Epidermal melanocyte (primary cell): ENCODE data around the gene ARMH1.
"Not testable (repeated sequence)": the region's sequence is repeated elsewhere in the genome, so short reads cannot be mapped to it uniquely, and the experiment has no call there.

ENCODE experiments used
- DNase-seq: peaks from one replicate; pipeline ENCODE4 v3.0.0; 2011; ENCODE audit warnings: low spot score; ENCODE audit not compliant: insufficient read length

Gene ARMH1

DNA sequence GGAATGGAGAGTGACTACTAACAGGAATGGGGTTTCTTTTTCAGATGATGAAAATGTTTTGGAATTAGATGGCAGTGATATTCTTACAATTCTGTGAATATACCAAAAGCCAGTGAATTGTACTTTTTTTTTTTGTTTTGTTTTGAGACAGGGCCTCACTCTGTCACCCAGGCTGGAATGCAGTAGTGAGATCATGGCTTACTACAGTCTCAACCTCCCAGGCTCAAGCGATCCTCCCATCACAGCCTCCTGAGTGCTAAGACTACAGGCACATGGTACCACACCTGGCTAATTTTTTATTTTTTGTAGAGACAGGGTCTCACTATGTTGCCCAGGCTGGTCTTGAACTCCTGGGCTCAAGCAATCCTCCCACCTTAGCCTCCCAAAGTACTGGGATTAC is 7.8 kb upstream of the ARMH1 start:
- not testable (repeated sequence) for DNase-seq

GRCh38 chr1:44670751-44671640 is 3.5 kb upstream of the ARMH1 start:
- no peak for DNase-seq

GRCh38 chr1:44672254-44672955 is 2.1 kb upstream of the ARMH1 start:
- DNase-seq = no peak

GRCh38 chr1:44672961-44673674 is 1.4 kb upstream of the ARMH1 start:
- no peak for DNase-seq

DNA sequence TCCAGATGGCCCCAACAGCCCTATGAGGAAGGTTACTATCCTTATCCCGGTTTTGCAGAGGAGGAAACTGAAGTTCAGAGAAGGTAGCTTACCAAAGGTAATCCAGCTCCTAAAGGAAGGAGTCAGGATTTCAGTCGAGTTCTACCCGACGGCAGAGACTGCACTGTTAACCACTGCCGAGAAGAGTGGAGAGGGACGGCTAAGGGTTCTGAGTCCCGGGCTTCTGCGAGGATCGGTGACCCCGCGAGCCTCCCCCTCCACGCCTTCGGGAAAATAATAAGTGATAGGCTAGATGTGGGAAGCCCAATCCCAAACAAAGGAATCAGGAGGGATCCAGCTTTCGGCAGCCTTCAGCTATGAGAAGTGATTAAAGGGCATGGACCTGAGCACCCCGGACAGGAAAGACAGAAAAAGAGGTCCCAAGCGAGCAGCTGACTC is 820 bp upstream of the ARMH1 start:
- DNase-seq = no peak

DNA sequence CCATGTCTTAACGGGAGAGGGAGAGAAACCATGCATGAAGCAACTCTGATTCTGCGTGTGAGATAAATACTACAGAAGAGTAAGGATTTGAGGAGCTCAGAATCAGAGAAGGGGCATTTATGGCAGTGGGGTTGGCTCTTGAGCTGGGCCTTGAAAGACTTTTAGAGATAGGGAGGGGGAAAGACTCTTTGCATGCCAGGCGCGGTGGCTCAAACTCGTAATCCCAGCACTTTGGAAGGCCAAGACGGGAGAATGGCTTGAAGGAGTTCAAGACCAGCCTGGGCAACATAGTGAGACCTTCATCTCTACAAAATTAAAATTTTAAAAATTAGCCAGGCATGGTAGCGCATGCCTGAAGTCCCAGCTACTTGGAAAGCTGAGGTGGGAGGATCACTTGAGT is 672 bp downstream of the ARMH1 start:
- DNase-seq = no peak

DNA sequence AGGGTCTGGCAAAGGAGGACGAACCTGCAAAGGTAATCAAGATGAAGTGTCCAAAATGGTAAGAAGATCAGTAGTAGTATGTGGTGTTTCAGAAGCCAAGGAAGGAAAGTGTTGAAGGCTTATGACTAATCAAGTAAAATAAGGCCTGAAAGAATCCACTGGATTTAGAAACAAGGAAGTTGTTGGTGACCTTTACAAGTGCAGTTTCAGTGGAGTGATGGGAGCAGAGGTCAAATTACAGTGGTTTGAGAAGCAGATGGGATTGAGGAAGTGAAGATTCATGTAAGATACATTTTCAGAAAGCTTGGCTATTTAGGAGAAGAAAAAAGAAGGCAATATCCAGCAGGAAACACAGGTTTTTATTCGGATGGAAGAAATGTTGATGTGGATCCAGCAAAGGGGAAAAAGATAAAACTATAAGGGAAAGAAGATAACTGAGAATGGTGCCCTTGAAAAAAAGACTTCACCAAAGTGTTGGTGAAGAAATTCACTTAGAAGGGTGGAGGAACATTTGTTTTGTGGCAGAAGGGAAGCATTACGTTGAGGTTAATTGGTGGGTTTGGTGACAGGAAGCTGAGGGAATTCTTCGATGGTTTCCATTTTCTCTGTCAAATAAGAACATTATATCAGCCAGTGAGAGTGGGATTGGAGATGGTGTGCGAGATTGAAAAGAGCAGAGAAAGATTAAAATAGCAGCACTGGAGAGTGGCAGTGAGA is 2.1 kb downstream of the ARMH1 start:
- DNase-seq = no peak

DNA sequence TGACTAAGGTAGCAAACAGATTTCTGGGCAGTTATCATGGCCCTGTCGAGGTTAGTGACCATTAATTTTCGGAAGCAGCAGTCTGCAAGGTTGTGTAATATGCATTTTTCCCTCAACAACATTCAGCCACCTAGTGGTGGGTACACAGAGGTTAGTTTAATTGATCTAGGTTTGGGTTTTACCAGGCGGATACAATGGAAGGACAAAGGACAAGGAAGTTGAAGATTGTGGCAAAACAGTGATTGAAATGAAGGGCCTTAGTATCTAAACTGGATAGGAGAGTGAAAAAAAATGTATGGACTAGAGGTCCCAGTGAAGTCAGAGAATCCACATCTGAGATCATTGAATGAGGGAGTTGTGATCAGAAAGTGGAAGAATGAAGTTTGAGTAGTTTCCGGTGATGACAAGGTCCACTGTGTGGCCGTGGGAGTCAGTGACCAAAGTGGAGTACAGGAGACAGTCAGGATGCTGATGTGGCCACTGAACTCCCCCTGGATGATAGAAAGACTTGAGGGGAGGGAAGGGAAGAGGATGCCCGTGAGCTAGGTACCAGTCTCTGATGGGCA is 2.8 kb downstream of the ARMH1 start:
- DNase-seq = no peak

GRCh38 chr1:44678120-44678519 is 3.6 kb downstream of the ARMH1 start:
- no peak for DNase-seq

DNA sequence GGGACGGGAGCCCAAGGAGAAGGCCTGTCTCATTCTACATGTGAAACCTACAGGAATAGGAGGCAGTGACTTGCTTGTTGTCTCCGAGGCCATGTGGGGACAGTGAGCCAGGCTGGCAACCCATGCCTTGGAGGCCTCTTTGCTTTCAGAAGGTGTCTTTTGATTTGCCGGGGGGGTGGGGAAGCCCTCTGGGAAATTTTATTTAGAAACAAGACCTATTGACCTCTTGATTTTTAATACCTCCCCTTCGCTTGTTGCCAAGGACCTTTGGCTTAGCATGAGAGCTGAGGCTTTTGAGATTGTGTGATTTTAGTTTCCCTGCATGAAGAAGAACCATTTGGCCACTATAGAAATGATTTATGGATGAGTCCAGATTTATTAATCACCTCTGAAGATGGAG is 4.1 kb downstream of the ARMH1 start:
- DNase-seq = no peak

DNA sequence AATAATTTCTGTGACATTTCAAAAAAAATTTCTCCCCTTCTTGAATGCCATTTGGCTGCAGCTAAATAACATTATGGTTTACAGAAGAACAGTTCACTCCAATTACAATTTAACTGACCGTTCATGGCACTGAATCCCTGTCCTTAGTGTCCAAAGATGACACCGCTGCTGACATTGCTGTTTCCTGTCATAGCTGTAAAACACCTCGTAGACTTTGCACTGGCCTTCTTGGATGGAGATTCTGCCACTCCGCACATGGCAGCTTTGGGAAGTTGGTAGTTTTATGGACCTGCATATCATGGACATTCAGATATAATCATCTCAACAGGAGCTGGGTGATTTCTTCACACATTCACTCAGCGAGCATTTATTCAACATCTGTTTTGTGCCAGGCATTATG is 5.0 kb downstream of the ARMH1 start:
- no peak for DNase-seq

- DNase-seq = no peak
These were observed 7.7 kb downstream of the ARMH1 start for GRCh38 chr1:44681905-44682882.

- DNase-seq = no peak
These were observed 8.4 kb downstream of the ARMH1 start for GRCh38 chr1:44682883-44683265.

- DNase-seq = no peak
These were observed 10.0 kb downstream of the ARMH1 start for GRCh38 chr1:44684525-44684924.

DNA sequence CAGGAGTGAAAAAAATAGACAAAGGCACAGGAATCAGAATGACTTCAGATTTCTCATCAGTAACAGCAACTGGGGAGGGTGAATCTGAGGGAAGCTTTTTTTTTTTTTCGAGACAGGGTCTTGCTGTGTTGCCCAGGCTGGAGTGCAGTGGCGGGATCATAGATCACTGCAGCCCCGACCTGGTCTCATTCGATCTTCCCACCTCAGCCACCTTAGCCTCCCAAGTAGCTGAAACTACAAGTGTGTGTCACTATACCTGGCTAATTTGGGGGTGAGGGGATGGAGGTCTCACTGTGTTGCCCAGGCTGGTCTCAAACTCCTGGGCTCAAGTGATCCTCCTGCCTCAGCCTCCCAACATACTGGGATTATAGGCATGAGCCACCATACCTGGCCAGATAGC is 10.7 kb downstream of the ARMH1 start:
- no peak for DNase-seq

DNA sequence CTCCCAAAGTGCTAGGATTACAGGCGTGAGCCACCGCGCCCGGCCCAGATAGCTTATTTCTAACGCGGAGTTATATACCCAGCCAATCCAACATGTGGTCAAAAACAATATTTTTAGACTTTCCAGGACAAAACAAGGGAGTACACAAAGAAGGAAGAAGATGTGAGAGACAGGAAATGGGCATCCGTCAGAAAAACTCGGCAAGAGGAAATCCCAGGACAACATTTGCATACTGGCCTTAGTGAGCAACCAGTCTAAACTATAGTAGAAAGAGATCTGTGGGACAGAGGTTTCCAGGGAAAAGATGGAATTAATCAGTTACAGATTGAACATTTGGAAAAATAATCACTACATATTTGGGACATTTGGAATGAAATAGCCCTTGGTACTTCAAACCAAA is 11.4 kb downstream of the ARMH1 start:
- DNase-seq = no peak

DNA sequence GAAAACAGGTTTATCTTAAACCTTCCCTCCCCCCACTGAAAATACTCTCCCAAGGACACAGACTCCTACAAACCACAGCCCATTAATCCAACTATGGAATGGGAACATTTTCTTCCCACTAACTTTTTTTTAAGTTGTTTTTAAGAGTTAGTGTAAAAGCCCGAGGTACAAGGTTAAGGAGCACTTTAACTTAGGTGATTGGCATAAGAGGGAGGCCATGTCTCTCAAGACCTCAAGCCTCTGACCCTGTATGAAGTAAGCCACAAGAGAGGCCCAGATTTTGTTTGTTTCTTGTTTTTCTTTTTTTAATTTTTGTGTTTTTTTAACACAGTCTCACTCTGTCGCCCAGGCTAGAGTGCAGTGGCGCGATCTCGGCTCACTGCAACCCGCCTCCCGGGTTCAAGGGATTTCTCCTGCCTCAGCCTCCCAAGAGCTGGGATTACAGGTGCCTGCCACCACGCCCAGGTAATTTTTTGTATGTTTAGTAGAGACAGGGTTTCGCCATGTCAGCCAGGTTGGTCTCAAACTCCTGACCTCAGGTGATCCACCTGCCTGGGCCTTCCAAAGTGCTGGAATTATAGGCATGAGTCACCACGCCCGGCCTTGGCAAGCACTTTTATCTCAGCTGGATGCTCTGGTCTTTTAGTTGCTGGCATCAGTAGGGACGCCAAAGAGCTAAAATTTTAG is 14.4 kb downstream of the ARMH1 start:
- DNase-seq = no peak

GRCh38 chr1:44689447-44689765 is 14.9 kb downstream of the ARMH1 start:
- DNase-seq = no peak

DNA sequence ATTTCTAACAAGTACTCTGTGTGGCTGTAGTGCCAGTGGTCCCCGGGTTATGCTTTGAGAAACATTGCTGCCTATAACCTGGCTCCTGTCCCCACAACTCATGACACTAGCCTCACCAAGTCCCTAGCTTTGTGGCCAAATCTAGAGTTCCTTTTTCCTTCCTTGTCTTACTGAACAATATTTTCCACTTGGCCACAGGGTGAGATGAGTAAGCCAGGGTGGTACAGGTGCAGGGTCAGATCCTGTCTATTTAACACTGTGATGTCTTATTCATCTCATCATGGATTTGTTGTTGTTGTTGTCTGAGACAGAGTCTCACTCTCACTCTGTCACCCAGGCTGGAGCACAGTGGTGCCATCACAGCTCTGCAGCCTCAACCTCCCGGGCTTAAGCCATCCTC is 18.6 kb downstream of the ARMH1 start:
- DNase-seq = no peak

GRCh38 chr1:44693900-44694299 is 19.4 kb downstream of the ARMH1 start:
- no peak for DNase-seq
